Measurements from ENCODE around the gene CAPN15.

GRCh38 chr16:512802-513201 lies 14.7 kb upstream of the CAPN15 start:
- TF ChIP-seq, protein P1, sequence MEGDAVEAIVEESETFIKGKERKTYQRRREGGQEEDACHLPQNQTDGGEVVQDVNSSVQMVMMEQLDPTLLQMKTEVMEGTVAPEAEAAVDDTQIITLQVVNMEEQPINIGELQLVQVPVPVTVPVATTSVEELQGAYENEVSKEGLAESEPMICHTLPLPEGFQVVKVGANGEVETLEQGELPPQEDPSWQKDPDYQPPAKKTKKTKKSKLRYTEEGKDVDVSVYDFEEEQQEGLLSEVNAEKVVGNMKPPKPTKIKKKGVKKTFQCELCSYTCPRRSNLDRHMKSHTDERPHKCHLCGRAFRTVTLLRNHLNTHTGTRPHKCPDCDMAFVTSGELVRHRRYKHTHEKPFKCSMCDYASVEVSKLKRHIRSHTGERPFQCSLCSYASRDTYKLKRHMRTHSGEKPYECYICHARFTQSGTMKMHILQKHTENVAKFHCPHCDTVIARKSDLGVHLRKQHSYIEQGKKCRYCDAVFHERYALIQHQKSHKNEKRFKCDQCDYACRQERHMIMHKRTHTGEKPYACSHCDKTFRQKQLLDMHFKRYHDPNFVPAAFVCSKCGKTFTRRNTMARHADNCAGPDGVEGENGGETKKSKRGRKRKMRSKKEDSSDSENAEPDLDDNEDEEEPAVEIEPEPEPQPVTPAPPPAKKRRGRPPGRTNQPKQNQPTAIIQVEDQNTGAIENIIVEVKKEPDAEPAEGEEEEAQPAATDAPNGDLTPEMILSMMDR (IDR thresholded peaks at IDR 0.05; ENCODE audit: insufficient read depth, low read length) = no peak
- no peak for TF ChIP-seq POLR2AphosphoS5 (IDR thresholded peaks at IDR 0.05; ENCODE audit: low read depth)

All from HL-60 (cell line).